K562 (cell line): ENCODE data around the gene ZNHIT2. TPM values are rescaled to one million over a fixed set of nuclear protein-coding genes. Genes with fewer than 3 reads are reported as not detected.
A peak's percentile ranks its signal among the peaks of the same experiment; 100 is the strongest.

Experiments
- CEBPB ChIP-seq: fragments of 450-650 bp; IDR thresholded peaks from 2 replicates; pipeline ENCODE4 v1.6.1; 2016; ENCODE audit warnings: missing genetic modification characterization, missing compliant biosample characterization
- CGGBP1 ChIP-seq: fragments of 250-450 bp; sonication (Bioruptor Pico); IDR thresholded peaks from 2 replicates; pipeline ENCODE4 v1.9.0; 2021; ENCODE audit warnings: mild to moderate bottlenecking
- CUX1 ChIP-seq: fragments of 200-800 bp; sonication (Bioruptor generic); IDR thresholded peaks from 2 replicates; pipeline ENCODE4 v1.6.1; 2016; ENCODE audit warnings: missing genetic modification characterization, missing compliant biosample characterization
- E2F4 ChIP-seq: sonication (generic); formaldehyde crosslinking; IDR thresholded peaks from 2 replicates; pipeline ENCODE4 v1.8.0; 2022; ENCODE audit warnings: mild to moderate bottlenecking, low read depth, missing genetic modification reagents
- ELF1 ChIP-seq: fragments of 200-800 bp; sonication (Bioruptor generic); IDR thresholded peaks from 2 replicates; pipeline ENCODE4 v1.6.1; 2016; ENCODE audit warnings: missing genetic modification characterization, missing compliant biosample characterization
- HNRNPUL1 ChIP-seq: fragments of 200-400 bp; formaldehyde crosslinking; IDR thresholded peaks from 2 replicates; pipeline ENCODE4 v1.6.1; 2017; ENCODE audit warnings: low read length
- IFI16 ChIP-seq: fragments of 250-450 bp; sonication (Bioruptor Pico); IDR thresholded peaks from 2 replicates; pipeline ENCODE4 v2.1.2; 2022; ENCODE audit warnings: mild to moderate bottlenecking, inconsistent platforms
- MAFK ChIP-seq: IDR thresholded peaks from 2 replicates; pipeline ENCODE4 v1.6.1; 2011; ENCODE audit warnings: low read length, improper control_type of control experiment
- MBD2 ChIP-seq: sonication (generic); IDR thresholded peaks from 2 replicates; pipeline ENCODE4 v1.6.1; 2016; ENCODE audit warnings: low read depth, borderline replicate concordance
- NR2C2 ChIP-seq, 2 experiments: fragments of 200-800 bp in 1 of 2; sonication (Bioruptor generic) in 1 of 2; sonication (generic) in 1 of 2; formaldehyde crosslinking in 1 of 2; IDR thresholded peaks; 2 replicates each; pipeline versions ENCODE4 v1.6.1 to v1.8.0; 2016 to 2022; ENCODE audit warnings: mild to moderate bottlenecking in 1 of 2, missing compliant biosample characterization in 1 of 2, missing genetic modification characterization in 1 of 2, missing genetic modification reagents in 1 of 2
- RBM22 ChIP-seq: fragments of 200-400 bp; formaldehyde crosslinking; IDR thresholded peaks from 2 replicates; pipeline ENCODE4 v1.6.1; 2018; ENCODE audit warnings: low read length, low read depth; ENCODE audit not compliant: poor library complexity, severe bottlenecking
- SETDB1 ChIP-seq: IDR thresholded peaks from one replicate; pipeline ENCODE4 v1.6.1; 2012; ENCODE audit warnings: low read length, control low read depth, inconsistent platforms
- TCFL5 ChIP-seq: fragments of 250-450 bp; sonication (Bioruptor Pico); conservative IDR thresholded peaks from 2 replicates; pipeline ENCODE4 v1.6.1; 2021; ENCODE audit warnings: mild to moderate bottlenecking, moderate library complexity, matching md5 sums
- XRCC5 ChIP-seq: fragments of 200-400 bp; formaldehyde crosslinking; IDR thresholded peaks from 2 replicates; pipeline ENCODE4 v1.6.1; 2017; ENCODE audit warnings: low read depth, mild to moderate bottlenecking, low read length
- ZBTB7A ChIP-seq: IDR thresholded peaks from 2 replicates; pipeline ENCODE4 v1.6.1; 2011; ENCODE audit warnings: low read depth, mild to moderate bottlenecking, low read length, moderate library complexity, borderline replicate concordance; ENCODE audit not compliant: control insufficient read depth
- ZNF436 ChIP-seq: fragments of 250-450, 450-650 bp; sonication (Bioruptor Pico); formaldehyde crosslinking; IDR thresholded peaks from 2 replicates; pipeline ENCODE4 v1.7.0; 2020; ENCODE audit warnings: mild to moderate bottlenecking
- polyA plus RNA-seq, 8 experiments: library from polyadenylated mRNA; depleted of rRNA in 4 of 8; stranded (reverse) in 5 of 8; unstranded in 3 of 8; fragments of >200 nt; fragmentation: Nextera tagmentation in 2 of 8; fragmentation: Illumina TruSeq in 1 of 8; extraction: Ambion mirVana in 2 of 8; extraction: Trizol in 1 of 8; gene quantifications; 2 replicates each; pipeline versions ENCODE4 v1.2.1 to v1.2.3, GENCODE V29; 2011 to 2014; ENCODE audit warnings: inconsistent platforms in 1 of 8, missing spikeins in 1 of 8
- total RNA-seq, 7 experiments: library from RNA; depleted of rRNA in 6 of 7; stranded (reverse); fragments of >200 nt in 6 of 7; fragmentation: Illumina TruSeq in 2 of 7; extraction: Trizol in 2 of 7; gene quantifications; 2 replicates each; pipeline versions ENCODE4 v1.2.1 to v1.2.3, GENCODE V29; 2011 to 2021; ENCODE audit warnings: low replicate concordance in 1 of 7
- TF ChIP-seq, protein P1 (sequence below): fragments of 250-450 bp; sonication (Bioruptor Pico); IDR thresholded peaks from 2 replicates; pipeline ENCODE4 v1.5.0; 2021; ENCODE audit warnings: mild to moderate bottlenecking, moderate library complexity

Gene ZNHIT2
- total and polyA plus RNA-seq, 9 of the 15 experiments (the other 6 are each of a cell fraction or from before 2014, with no cell fraction given), result 0.08 to 39.0 (median 2.5) TPM

DNA sequence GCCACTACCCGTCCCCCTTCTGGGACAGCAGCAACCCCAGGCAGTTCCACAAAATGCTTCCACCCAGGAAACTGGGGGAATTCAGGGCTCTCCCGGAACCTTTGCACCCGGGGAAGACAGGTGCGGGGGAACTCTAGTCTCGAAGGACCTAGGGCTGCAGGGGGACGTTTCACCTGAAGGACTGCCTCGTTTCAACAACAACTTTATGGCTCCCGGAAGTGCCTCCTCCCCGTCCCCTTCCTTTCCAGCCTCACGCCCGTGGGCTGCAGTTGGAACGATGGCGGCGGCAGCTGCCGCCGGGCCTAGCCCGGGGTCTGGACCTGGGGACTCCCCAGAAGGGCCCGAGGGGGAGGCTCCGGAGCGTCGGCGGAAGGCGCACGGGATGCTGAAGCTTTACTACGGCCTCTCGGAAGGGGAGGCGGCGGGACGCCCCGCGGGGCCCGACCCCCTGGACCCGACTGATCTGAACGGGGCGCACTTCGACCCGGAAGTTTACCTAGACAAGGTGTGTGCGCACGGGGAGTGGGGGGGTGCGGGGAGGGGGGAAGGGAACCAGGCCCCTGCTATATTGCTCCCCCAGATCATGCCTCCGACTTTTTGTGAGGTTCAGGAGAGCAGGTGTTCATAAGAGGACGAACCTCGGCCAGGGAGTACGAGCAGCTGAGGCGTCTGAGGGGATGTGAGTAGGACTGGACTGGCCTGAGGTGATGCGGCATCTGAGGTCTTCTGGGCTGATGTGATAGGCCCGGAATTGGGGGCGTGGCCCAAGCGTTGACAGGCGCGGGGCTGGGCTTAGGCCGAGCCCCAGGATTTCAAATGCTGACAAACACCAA, 21.3 kb downstream of the ZNHIT2 start, which contains the start of gene VPS51 (continued):
- TF ChIP-seq, protein P1, sequence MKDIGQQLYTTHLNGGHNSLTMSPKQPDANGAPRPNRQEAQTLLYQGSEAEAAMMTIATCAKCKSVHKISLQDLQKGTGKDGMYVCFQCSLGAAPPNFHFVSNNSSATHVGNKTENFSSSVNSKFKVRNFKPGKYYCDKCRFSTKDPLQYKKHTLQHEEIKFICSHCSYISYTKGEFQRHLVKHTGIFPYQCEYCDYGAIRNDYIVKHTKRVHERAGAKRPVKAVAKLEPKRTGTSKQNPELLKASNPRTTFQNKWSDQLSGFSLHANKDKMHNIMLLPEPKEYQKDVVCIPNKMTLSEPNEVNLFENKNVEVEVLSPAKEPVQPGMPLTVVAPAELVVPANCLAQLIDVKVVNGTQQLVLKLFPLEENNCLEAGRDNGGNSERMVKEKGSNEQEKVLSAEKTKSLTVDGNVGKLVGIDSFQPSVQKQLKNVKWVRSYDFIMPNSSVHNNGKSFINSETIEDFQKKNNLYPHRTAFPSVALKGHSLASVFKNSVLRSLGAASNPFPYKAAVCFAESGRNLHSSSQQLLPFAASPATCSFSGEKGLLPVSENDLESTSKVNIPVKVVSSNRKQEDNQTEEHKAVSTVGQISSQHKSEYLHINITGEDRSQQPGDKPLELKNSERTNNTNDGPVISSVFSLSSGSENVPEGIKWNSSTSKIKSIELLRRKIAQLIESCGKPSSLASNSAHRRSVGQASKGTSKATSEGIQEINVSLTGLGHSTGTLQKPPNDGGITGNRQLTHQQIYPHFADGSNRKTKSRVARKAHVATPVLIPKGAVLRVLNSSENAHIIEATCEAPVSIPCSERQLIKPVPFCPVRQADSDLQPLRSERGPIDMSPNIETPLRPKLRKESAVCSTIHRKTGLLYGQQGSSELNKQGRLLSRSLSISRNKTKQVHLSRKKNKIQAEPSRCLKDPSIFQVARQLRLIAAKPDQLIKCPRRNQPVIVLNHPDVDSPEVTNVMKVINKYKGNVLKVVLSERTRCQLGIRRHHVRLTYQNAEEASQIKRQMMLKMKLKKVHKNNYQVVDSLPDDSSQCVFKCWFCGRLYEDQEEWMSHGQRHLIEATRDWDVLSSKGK (CRISPR knock-in tag), result no peak
- TF ChIP-seq MBD2 (peak; percentile 85), RBM22 (peak; percentile 74), TCFL5 (CRISPR knock-in tag) (no peak), NR2C2 (CRISPR knock-in tag; IDR thresholded peaks at IDR 0.05) (peak; percentile 96), NR2C2 (tag; IDR thresholded peaks at IDR 0.05) (peak; percentile 99), CUX1 (no peak), CEBPB (tag) (no peak), ZBTB7A (peak; percentile 68; the same call in 1 of the 2 replicates), E2F4 (CRISPR knock-in tag) (peak; percentile 55; the same call in 1 of the 2 replicates), ELF1 (tag) (peak; percentile 97), CGGBP1 (CRISPR knock-in tag) (peak; percentile 94), MAFK (peak; percentile 59), ZNF436 (CRISPR knock-in tag) (no peak), HNRNPUL1 (no peak), XRCC5 (peak; percentile 100), IFI16 (CRISPR knock-in tag) (0 out of 2 replicates have a peak, but pooled peaks have one; percentile 51), SETDB1 (peak; percentile 30)
